ENCODE measurements around the gene FILIP1. TPM values are rescaled to one million over a fixed set of nuclear protein-coding genes. Genes with fewer than 3 reads are reported as not detected.
"Not testable (repeated sequence)": the region's sequence is repeated elsewhere in the genome, so short reads cannot be mapped to it uniquely, and the experiment has no call there.

Gene FILIP1
- total RNA-seq, 1 donor from 2014 or later, result 0.69 TPM

DNA sequence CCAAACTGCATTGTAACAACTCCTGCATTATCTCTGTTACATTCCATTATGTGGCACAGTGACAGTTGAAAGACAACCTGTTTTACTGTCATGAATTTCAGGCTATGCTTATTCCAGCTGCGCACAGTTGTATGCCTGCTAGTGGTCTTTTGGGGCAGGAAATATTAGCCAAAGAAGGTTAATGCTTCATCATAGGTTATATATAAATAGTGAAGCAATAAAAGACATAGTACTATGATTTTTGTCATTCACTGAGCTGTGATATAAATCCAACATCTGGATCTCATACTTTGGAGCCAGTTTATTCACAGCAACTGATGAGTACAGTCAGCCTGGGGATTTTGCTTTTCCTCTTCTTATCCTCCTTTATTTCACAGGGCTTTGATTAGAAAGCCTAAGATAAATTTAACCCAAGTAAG, 55.6 kb downstream of the FILIP1 start:
- H3K4me3 Mint-ChIP-seq (ENCODE audit: unreplicated experiment), result no peak overlapping the region
- TF ChIP-seq, protein P1, sequence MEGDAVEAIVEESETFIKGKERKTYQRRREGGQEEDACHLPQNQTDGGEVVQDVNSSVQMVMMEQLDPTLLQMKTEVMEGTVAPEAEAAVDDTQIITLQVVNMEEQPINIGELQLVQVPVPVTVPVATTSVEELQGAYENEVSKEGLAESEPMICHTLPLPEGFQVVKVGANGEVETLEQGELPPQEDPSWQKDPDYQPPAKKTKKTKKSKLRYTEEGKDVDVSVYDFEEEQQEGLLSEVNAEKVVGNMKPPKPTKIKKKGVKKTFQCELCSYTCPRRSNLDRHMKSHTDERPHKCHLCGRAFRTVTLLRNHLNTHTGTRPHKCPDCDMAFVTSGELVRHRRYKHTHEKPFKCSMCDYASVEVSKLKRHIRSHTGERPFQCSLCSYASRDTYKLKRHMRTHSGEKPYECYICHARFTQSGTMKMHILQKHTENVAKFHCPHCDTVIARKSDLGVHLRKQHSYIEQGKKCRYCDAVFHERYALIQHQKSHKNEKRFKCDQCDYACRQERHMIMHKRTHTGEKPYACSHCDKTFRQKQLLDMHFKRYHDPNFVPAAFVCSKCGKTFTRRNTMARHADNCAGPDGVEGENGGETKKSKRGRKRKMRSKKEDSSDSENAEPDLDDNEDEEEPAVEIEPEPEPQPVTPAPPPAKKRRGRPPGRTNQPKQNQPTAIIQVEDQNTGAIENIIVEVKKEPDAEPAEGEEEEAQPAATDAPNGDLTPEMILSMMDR (IDR thresholded peaks at IDR 0.05; ENCODE audit: partially characterized antibody, unreplicated experiment), result no peak
- H3K27ac Mint-ChIP-seq (ENCODE audit: unreplicated experiment), result no peak overlapping the region
- no peaks in the 10 kb centered on the region for H3K36me3 Mint-ChIP-seq (ENCODE audit: unreplicated experiment)
- H3K9me3 Mint-ChIP-seq (ENCODE audit: unreplicated experiment), result peaks cover 6% of the 10 kb centered on the region
- H3K27me3 Mint-ChIP-seq (ENCODE audit: unreplicated experiment), result no peaks in the 10 kb centered on the region
- no peaks in the 10 kb centered on the region for H3K4me1 Mint-ChIP-seq (ENCODE audit: low read depth, unreplicated experiment)
- DNase-seq, result no peak

GRCh38 chr6:75437421-75437891, 56.1 kb downstream of the FILIP1 start:
- Mint-ChIP-seq H3K9me3 (ENCODE audit: unreplicated experiment) (peaks cover 4% of the 10 kb centered on the region), H3K4me3 (ENCODE audit: unreplicated experiment) (no peak overlapping the region), H3K27me3 (ENCODE audit: unreplicated experiment) (no peaks in the 10 kb centered on the region), H3K4me1 (ENCODE audit: low read depth, unreplicated experiment) (no peaks in the 10 kb centered on the region), H3K27ac (ENCODE audit: unreplicated experiment) (no peak overlapping the region), H3K36me3 (ENCODE audit: unreplicated experiment) (no peaks in the 10 kb centered on the region)
- DNase-seq, result no peak
- TF ChIP-seq, protein P1 (IDR thresholded peaks at IDR 0.05; ENCODE audit: partially characterized antibody, unreplicated experiment), result no peak

DNA sequence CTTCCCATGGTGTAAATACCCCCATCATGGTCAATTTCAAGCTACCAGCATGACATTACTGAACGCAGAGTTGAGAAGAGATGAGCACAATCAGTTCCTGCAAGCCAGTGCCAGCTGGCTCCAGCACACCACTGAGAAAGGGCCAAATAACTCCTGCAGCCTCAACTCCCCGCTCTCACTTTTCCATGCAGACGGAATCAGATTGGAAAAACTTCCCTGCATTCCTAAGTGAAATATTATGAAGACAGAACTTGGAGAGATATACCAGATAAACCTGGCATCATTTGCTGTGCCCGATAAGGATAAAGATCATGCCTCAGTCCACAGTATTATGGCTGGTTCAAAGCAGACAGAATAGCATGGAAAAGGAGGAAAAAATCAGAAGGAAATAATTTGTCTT, 56.7 kb downstream of the FILIP1 start:
- no peak overlapping the region for H3K27ac Mint-ChIP-seq (ENCODE audit: unreplicated experiment)
- H3K36me3 Mint-ChIP-seq (ENCODE audit: unreplicated experiment), result no peaks in the 10 kb centered on the region
- peaks cover 4% of the 10 kb centered on the region for H3K9me3 Mint-ChIP-seq (ENCODE audit: unreplicated experiment)
- H3K4me3 Mint-ChIP-seq (ENCODE audit: unreplicated experiment), result no peak overlapping the region
- H3K27me3 Mint-ChIP-seq (ENCODE audit: unreplicated experiment), result no peaks in the 10 kb centered on the region
- TF ChIP-seq, protein P1 (IDR thresholded peaks at IDR 0.05; ENCODE audit: partially characterized antibody, unreplicated experiment), result no peak
- no peaks in the 10 kb centered on the region for H3K4me1 Mint-ChIP-seq (ENCODE audit: low read depth, unreplicated experiment)
- DNase-seq, result no peak

DNA sequence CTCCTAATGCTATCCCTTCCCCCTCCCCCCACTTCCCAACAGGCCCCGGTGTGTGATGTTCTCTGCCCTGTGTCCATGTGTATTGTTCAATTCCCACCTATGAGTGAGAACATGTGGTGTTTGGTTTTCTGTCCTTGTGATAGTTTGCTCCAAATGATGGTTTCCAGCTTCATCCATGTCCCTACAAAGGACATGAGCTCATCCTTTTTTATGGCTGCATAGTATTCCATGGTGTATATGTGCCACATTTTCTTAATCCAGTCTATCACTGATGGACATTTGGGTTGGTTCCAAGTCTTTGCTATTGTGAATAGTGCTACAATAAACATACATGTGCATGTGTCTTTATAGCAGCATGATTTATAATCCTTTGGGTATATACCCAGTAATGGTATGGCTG, 60.8 kb downstream of the FILIP1 start:
- not testable (repeated sequence) for H3K9me3 Mint-ChIP-seq (ENCODE audit: unreplicated experiment); H3K4me1 Mint-ChIP-seq (ENCODE audit: low read depth, unreplicated experiment); H3K36me3 Mint-ChIP-seq (ENCODE audit: unreplicated experiment); H3K27ac Mint-ChIP-seq (ENCODE audit: unreplicated experiment); H3K27me3 Mint-ChIP-seq (ENCODE audit: unreplicated experiment); DNase-seq; H3K4me3 Mint-ChIP-seq (ENCODE audit: unreplicated experiment)

DNA sequence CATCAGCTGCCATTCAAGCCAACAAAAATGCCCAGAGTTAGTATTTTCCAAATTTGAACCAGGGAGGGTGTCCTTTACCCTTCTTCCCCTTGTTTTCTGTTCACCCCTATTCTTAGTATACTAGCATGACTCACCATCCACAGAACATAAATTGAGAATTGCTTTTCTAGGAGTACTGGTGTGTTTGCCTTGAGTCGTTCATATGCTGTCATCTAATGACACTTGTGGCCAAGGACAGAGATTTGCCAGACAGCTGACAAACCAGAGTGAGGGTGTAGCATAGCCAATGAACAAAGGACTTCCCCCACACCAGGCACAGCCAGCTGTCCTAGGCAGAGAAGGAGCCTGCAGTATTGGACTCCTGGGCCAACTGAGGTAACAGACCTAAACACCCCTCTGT, 62.2 kb downstream of the FILIP1 start:
- Mint-ChIP-seq H3K4me1 (ENCODE audit: low read depth, unreplicated experiment) (no peaks in the 10 kb centered on the region), H3K9me3 (ENCODE audit: unreplicated experiment) (peaks cover 3% of the 10 kb centered on the region), H3K27ac (ENCODE audit: unreplicated experiment) (no peak overlapping the region), H3K27me3 (ENCODE audit: unreplicated experiment) (peaks cover 2% of the 10 kb centered on the region), H3K4me3 (ENCODE audit: unreplicated experiment) (no peak overlapping the region), H3K36me3 (ENCODE audit: unreplicated experiment) (no peaks in the 10 kb centered on the region)
- DNase-seq, result no peak
- TF ChIP-seq, protein P1 (IDR thresholded peaks at IDR 0.05; ENCODE audit: partially characterized antibody, unreplicated experiment), result no peak

Measured in glutamatergic neuron (in vitro differentiated cells).